Thyroid gland (tissue), 4 donors: ENCODE data around the gene KIAA1671.

ENCODE experiments used
- CTCF ChIP-seq, 6 experiments: fragments of 200-600 bp in 3 of 6; fragments of 450-650 bp in 3 of 6; sonication (generic) in 3 of 6; IDR thresholded peaks; one replicate each; pipeline ENCODE4 v1.5.1; 2016 to 2019; ENCODE audit warnings: antibody characterized with exemption in 6 of 6, mild to moderate bottlenecking in 2 of 6, inconsistent platforms in 1 of 6, moderate library complexity in 1 of 6
- POLR2A ChIP-seq, 2 donors: fragments of 450-650 bp; IDR thresholded peaks; one replicate each; pipeline ENCODE4 v1.6.1; 2017; ENCODE audit warnings: antibody characterized with exemption in 2 of 2, mild to moderate bottlenecking in 2 of 2, moderate library complexity in 1 of 2

GRCh38 chr22:25136953-25137576 is 184.5 kb downstream of the KIAA1671 start:
- TF ChIP-seq CTCF (IDR thresholded peaks at IDR 0.05) = no peak
- TF ChIP-seq POLR2A (IDR thresholded peaks at IDR 0.05) = no peak
